Measurements from ENCODE around the gene PALLD. TPM values are rescaled to one million over a fixed set of nuclear protein-coding genes. Genes with fewer than 3 reads are reported as not detected.

PALLD gene
- total and polyA plus RNA-seq, 2 of the 8 experiments (the other 6 are each of a cell fraction or from before 2014, with no cell fraction given) = 10.5 to 25.0 TPM

DNA sequence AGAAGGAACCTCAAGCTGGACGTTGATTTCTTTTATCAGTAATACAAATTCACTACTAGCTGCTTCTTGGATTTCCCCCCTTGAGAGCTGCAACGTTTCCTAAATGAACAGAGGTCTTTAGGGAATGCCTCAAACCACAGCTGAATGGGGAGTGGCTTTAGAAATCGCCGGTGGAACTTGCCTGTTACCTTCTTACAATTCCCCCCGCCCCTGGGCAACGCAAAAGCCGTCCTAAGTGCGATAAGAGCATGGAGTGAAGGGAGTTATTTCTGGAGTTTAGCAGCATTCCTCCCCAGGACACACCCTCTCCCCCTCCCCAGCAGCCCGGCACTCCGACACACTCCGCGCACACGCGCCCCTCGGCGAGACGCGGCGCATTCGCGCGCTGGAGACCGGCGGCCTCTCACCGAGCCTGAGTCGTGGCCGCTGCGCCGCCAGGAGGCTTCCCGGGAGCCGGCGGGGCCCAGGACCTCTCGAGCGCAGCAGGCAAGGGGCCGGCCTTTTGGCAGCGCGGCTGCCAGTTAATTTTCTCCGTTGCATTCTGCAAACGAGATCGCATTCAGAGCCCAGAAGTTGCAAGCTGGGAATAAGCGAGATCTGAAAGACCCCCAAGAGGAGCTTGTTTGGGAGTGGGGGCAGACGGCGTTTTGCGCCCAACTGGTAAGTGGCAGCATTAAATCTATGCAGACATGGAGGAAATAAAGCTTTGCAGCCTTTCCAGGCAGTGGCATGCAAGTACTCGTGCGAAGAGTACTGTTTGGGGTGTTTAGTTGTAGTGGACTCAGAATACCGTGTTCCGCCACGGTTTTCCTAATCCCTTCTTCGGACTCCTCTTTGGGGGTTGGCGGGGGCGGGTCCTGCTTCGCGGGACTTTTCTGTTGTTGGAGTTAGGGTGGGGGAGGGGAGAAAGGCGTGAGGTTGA lies 134.7 kb downstream of the PALLD start:
- Histone ChIP-seq H2AFZ (ENCODE audit: low read length) (peak overlapping the region; percentile 94), H3K4me3 (ENCODE audit: extremely low read depth in 1 of 4, insufficient read depth in 2 of 4, low read depth in 3 of 4, low read length in 4 of 4) (peak overlapping the region; percentile 77 to 88 (median 80)), H3K9me3 (ENCODE audit: insufficient read depth in 2 of 2, low read depth in 1 of 2, low read length in 1 of 2) (no peaks in the 10 kb centered on the region), H2BK12ac (ENCODE audit: low read depth, low read length) (peak overlapping the region; percentile 62; the same call in 1 of the 2 replicates), H2BK20ac (ENCODE audit: low read length) (no peak overlapping the region; the same call in 1 of the 2 replicates), H2BK5ac (ENCODE audit: low read depth, low read length) (no peak overlapping the region; the same call in 1 of the 2 replicates), H3K56ac (replicated peaks; ENCODE audit: insufficient read length, low read depth, low read length) (no peak overlapping the region), H3K23me2 (ENCODE audit: low read depth, low read length) (peaks cover 2% of the 10 kb centered on the region), H3K27ac (ENCODE audit: low read depth, low read length) (peak overlapping the region; percentile 4; the same call in 1 of the 2 replicates), H3K27me3 (replicated peaks in 1 of 4; ENCODE audit: control insufficient read depth in 3 of 4, extremely low read depth in 1 of 4, insufficient read depth in 3 of 4, low read length in 3 of 4) (peaks cover 0 to 1% (median 0%) of the 10 kb centered on the region in 4 experiments; a peak in 3 of 7 replicates), H3K4me1 (replicated peaks in 1 of 4; ENCODE audit: control insufficient read depth in 3 of 4, insufficient read depth in 4 of 4, low read length in 3 of 4) (peaks cover 6 to 22% (median 18%) of the 10 kb centered on the region in 4 experiments; a peak in 6 of 7 replicates), H3K4ac (replicated peaks; ENCODE audit: insufficient read length, low read depth, low read length) (no peak overlapping the region), H3K4me2 (ENCODE audit: insufficient read depth in 1 of 2, low read depth in 2 of 2, low read length in 2 of 2) (peak overlapping the region; percentile 75 to 78), H4K5ac (ENCODE audit: insufficient read length, low read depth, low read length) (peak overlapping the region; percentile 2), H3K23ac (ENCODE audit: insufficient read length) (no peak overlapping the region), H4K20me1 (replicated peaks in 1 of 2; ENCODE audit: control insufficient read depth in 1 of 2, insufficient read depth in 2 of 2, low read length in 2 of 2) (no peaks in the 10 kb centered on the region), H3K79me1 (ENCODE audit: low read depth, low read length) (no peaks in the 10 kb centered on the region), H3K36me3 (ENCODE audit: control insufficient read depth in 2 of 4, insufficient read depth in 4 of 4, low read length in 3 of 4) (no peaks in the 10 kb centered on the region), H3K14ac (ENCODE audit: insufficient read length) (no peak overlapping the region), H2BK120ac (replicated peaks; ENCODE audit: low read depth, low read length) (no peak overlapping the region), H4K8ac (ENCODE audit: extremely low read depth, insufficient read depth, low read length) (peak overlapping the region; percentile 47; the same call in 1 of the 2 replicates), H3K18ac (ENCODE audit: extremely low read depth, low read length) (peak overlapping the region; percentile 89), H3K9ac (replicated peaks in 1 of 4; ENCODE audit: extremely low read depth in 1 of 4, low read depth in 3 of 4, low read length in 3 of 4) (peak overlapping the region in 3 of 4 experiments; percentile 58 to 64 (median 60); a peak in 6 of 7 replicates), H2AK5ac (ENCODE audit: low read depth, low read length) (no peak overlapping the region), H2BK15ac (ENCODE audit: low read length) (peak overlapping the region; percentile 74), H4K91ac (replicated peaks; ENCODE audit: insufficient read length, low read length) (no peak overlapping the region), H3K79me2 (ENCODE audit: control insufficient read depth in 1 of 2, insufficient read depth in 2 of 2, low read length in 2 of 2) (no peaks in the 10 kb centered on the region)
- DNase-seq (ENCODE audit: low read depth in 1 of 2, low spot score in 2 of 2) = peak; percentile 36 to 83
- 3% methylated on average over 54 of the region's 55 CpGs; no CpG with 5 or more reads in 1 of the 2 experiments for WGBS, 2 experiments (ENCODE audit: extremely low coverage in 1 of 2, insufficient coverage in 1 of 2, insufficient read length in 1 of 2, insufficient replicate concordance in 2 of 2, low coverage in 1 of 2, low lambda C conversion rate in 2 of 2, missing lambda C conversion rate in 1 of 2)
- ChIA-PET POLR2A (ENCODE audit: partially characterized antibody) (no interaction called here), CTCF (ENCODE audit: partially characterized antibody) (interaction anchor here (0.6 to 2.7 kb wide), 15 partner anchors 9 to 332 kb away, joined by 3 to 9 read pairs (median 3); no protein-coding TSS in a partner anchor)
- no peak for FAIRE-seq
- TF ChIP-seq ASH2L (IDR thresholded peaks at IDR 0.05; ENCODE audit: low read length) (peak; percentile 93), SIRT6 (IDR thresholded peaks at IDR 0.05; ENCODE audit: low read length) (no peak), SIX5 (IDR thresholded peaks at IDR 0.05; ENCODE audit: low read depth, low read length) (no peak), TAF1 (IDR thresholded peaks at IDR 0.05; ENCODE audit: low read depth, low read length) (peak; percentile 45; the same call in 1 of the 2 replicates), HDAC2 (IDR thresholded peaks at IDR 0.05; ENCODE audit: borderline replicate concordance in 1 of 2, low read depth in 2 of 2, low read length in 2 of 2) (peak in 1 of 2 experiments; percentile 71; a peak in 2 of 4 replicates), MAFK (IDR thresholded peaks at IDR 0.05; ENCODE audit: low read depth, low read length) (no peak), RBBP5 (IDR thresholded peaks at IDR 0.05; ENCODE audit: borderline replicate concordance, low read depth, low read length) (peak; percentile 82)

All from H1 (cell line).